ENCODE results near the gene GALNTL6. TPM values are rescaled to one million over a fixed set of nuclear protein-coding genes. Genes with fewer than 3 reads are reported as not detected.

The GALNTL6 gene
- total and polyA plus RNA-seq, 2 experiments from 2014 or later: 0.38 to 0.40 TPM

DNA sequence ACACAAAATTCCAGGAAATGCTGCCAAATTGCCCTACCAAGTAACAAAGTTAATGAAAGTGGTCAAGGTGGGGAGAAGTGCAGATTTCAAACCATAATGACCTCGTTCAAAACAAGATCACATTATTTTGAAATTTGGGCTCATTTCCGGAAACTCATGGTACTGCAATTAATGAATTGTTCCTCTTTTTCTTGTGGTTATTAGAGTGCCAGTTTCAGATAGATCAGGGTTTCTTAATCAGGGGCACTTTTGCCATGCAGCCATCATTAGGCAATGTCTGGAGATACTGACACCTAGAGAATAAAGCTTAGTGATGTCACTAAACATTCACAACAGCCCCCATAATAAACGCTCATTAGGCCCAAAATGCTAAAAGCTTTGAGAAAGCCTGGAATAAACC is 973.9 kb downstream of the GALNTL6 start (continued):
- TF ChIP-seq, protein P1, sequence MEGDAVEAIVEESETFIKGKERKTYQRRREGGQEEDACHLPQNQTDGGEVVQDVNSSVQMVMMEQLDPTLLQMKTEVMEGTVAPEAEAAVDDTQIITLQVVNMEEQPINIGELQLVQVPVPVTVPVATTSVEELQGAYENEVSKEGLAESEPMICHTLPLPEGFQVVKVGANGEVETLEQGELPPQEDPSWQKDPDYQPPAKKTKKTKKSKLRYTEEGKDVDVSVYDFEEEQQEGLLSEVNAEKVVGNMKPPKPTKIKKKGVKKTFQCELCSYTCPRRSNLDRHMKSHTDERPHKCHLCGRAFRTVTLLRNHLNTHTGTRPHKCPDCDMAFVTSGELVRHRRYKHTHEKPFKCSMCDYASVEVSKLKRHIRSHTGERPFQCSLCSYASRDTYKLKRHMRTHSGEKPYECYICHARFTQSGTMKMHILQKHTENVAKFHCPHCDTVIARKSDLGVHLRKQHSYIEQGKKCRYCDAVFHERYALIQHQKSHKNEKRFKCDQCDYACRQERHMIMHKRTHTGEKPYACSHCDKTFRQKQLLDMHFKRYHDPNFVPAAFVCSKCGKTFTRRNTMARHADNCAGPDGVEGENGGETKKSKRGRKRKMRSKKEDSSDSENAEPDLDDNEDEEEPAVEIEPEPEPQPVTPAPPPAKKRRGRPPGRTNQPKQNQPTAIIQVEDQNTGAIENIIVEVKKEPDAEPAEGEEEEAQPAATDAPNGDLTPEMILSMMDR (conservative IDR thresholded peaks at IDR 0.05; ENCODE audit: low read depth in 2 of 2): no peak
- TF ChIP-seq ZNF331 (CRISPR knock-in tag; IDR thresholded peaks at IDR 0.05; ENCODE audit: low read depth) (no peak), JUNB (IDR thresholded peaks at IDR 0.05; ENCODE audit: unreplicated experiment) (no peak), ZNF114 (CRISPR knock-in tag; IDR thresholded peaks at IDR 0.05) (no peak), CREB1 (CRISPR knock-in tag; IDR thresholded peaks at IDR 0.05; ENCODE audit: low read depth) (no peak), EZH2phosphoT487 (IDR thresholded peaks at IDR 0.05; ENCODE audit: unreplicated experiment) (no peak), STAT1 (IDR thresholded peaks at IDR 0.05; ENCODE audit: unreplicated experiment) (no peak)

DNA sequence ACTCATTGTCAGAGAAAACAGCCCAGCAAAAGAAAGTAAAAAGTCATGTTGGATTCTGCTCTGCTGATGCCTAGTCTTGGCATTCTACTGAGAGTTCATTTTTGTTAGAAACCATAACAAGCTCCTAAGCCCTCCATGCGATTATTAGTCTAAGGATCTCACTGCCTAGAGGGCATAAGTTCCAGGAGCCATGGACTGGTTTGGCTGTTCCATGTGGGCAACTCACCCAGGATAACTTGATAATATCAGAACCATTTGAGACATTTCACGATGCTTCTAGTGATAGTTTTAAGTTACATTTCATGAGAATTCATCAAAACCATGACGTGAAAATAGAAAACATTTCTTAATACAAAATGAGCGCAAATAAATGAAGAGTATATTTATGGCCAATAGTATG is 978.6 kb downstream of the GALNTL6 start:
- DNase-seq (ENCODE audit: low spot score) (no peak), ATAC-seq (no peak)
- no peaks in the 10 kb centered on the region for H3K9me3 Mint-ChIP-seq
- no peaks in the 10 kb centered on the region for H3F3A ChIP-seq (replicated peaks; ENCODE audit: low read depth)
- H3K36me3 Mint-ChIP-seq (ENCODE audit: low read depth): no peaks in the 10 kb centered on the region
- no peaks in the 10 kb centered on the region for H3K4me1 ChIP-seq (ENCODE audit: insufficient read depth)
- H3K36me3 ChIP-seq (ENCODE audit: insufficient read depth): no peaks in the 10 kb centered on the region
- no peaks in the 10 kb centered on the region for H4K20me1 ChIP-seq (replicated peaks; ENCODE audit: insufficient read depth)
- H3K4me3 ChIP-seq: no peak overlapping the region
- H3K4me1 Mint-ChIP-seq: peaks cover 7% of the 10 kb centered on the region; the same call in 2 of the 3 replicates
- H3K4me2 ChIP-seq: no peak overlapping the region
- TF ChIP-seq EZH2 (IDR thresholded peaks at IDR 0.05; ENCODE audit: low read depth, unreplicated experiment): no peak
- no peaks in the 10 kb centered on the region for H3K79me2 ChIP-seq (replicated peaks; ENCODE audit: insufficient read depth)
- H3K27ac ChIP-seq (ENCODE audit: low read depth): no peak overlapping the region
- H3K4me3 Mint-ChIP-seq: no peak overlapping the region
- H2AFZ ChIP-seq: no peak overlapping the region
- peaks cover 1% of the 10 kb centered on the region for H3K27me3 Mint-ChIP-seq (ENCODE audit: insufficient read depth, low read depth, poor library complexity)
- peaks cover 3% of the 10 kb centered on the region; the same call in 1 of the 2 replicates for H3K9me2 ChIP-seq (ENCODE audit: insufficient read depth)
- H3K27ac Mint-ChIP-seq: no peak overlapping the region
- H3K27me3 ChIP-seq (ENCODE audit: insufficient read depth): no peaks in the 10 kb centered on the region

- H3K36me3 ChIP-seq (ENCODE audit: insufficient read depth): no peaks in the 10 kb centered on the region
- ATAC-seq (no peak), DNase-seq (ENCODE audit: low spot score) (no peak)
- Mint-ChIP-seq H3K36me3 (ENCODE audit: low read depth) (no peaks in the 10 kb centered on the region), H3K4me3 (no peak overlapping the region), H3K27me3 (ENCODE audit: insufficient read depth, low read depth, poor library complexity) (no peaks in the 10 kb centered on the region), H3K4me1 (peaks cover 7% of the 10 kb centered on the region; the same call in 2 of the 3 replicates), H3K27ac (peak overlapping the region; percentile 74), H3K9me3 (no peaks in the 10 kb centered on the region)
- no peaks in the 10 kb centered on the region for H3K79me2 ChIP-seq (replicated peaks; ENCODE audit: insufficient read depth)
- H2AFZ ChIP-seq: no peak overlapping the region
- H3K9me2 ChIP-seq (ENCODE audit: insufficient read depth): no peaks in the 10 kb centered on the region
- H3K4me3 ChIP-seq: no peak overlapping the region
- no peak overlapping the region for H3K27ac ChIP-seq (ENCODE audit: low read depth)
- TF ChIP-seq ZNF331 (CRISPR knock-in tag; IDR thresholded peaks at IDR 0.05; ENCODE audit: low read depth) (no peak), ZNF114 (CRISPR knock-in tag; IDR thresholded peaks at IDR 0.05) (no peak)
- no peaks in the 10 kb centered on the region for H3F3A ChIP-seq (replicated peaks; ENCODE audit: low read depth)
- H3K4me2 ChIP-seq: no peak overlapping the region
- no peaks in the 10 kb centered on the region for H3K4me1 ChIP-seq (ENCODE audit: insufficient read depth)
- no peaks in the 10 kb centered on the region for H4K20me1 ChIP-seq (replicated peaks; ENCODE audit: insufficient read depth)
- no peaks in the 10 kb centered on the region for H3K27me3 ChIP-seq (ENCODE audit: insufficient read depth)
Observed at GRCh38 chr4:172793565-172794306, 980.5 kb downstream of the GALNTL6 start.
